SU-DHL-6 (cell line): Measurements from ENCODE around the gene MCF2L2.

Source experiments
- CTCF ChIP-seq: fragments of 200-600 bp; sonication (generic); IDR thresholded peaks from one replicate; pipeline ENCODE4 v1.5.1; 2017; ENCODE audit warnings: antibody characterized with exemption, mild to moderate bottlenecking, low read length, moderate library complexity; ENCODE audit not compliant: insufficient read depth, poor library complexity, severe bottlenecking
- EZH2phosphoT487 ChIP-seq: fragments of 200-600 bp; sonication (generic), shearing (Covaris generic); conservative IDR thresholded peaks from 2 replicates; pipeline ENCODE4 v1.6.1; 2018; ENCODE audit warnings: mild to moderate bottlenecking, antibody characterized with exemption, low read length, moderate library complexity, mixed read lengths

GRCh38 chr3:183128709-183129108 is 299.7 kb downstream of the MCF2L2 start:
- no peak for TF ChIP-seq CTCF
- TF ChIP-seq EZH2phosphoT487: no peak
